Upper lobe of left lung (tissue), 6 donors: Measurements from ENCODE around the gene ADAM15. TPM values are rescaled to one million over a fixed set of nuclear protein-coding genes. Genes with fewer than 3 reads are reported as not detected.

Experiments
- ATAC-seq, 2 donors: fragments of 200-7000 bp; cut with Tn5 transposase; one replicate each; pipeline ENCODE4 v1.9.1; 2022; ENCODE audit warnings: mild to moderate bottlenecking in 2 of 2, moderate library complexity in 2 of 2; ENCODE audit not compliant: low FRiP score in 2 of 2
- DNase-seq, 2 donors: peaks; one replicate each; pipeline ENCODE4 v3.0.0-alpha.2; 2019 to 2020
- H3K27ac ChIP-seq, 4 donors: fragments of 200-600 bp; sonication (generic); one replicate each; pipeline ENCODE4 v1.5.1; 2016 to 2019
- H3K27me3 ChIP-seq, 4 donors: fragments of 200-600 bp; sonication (generic); one replicate each; pipeline ENCODE4 v1.5.1; 2017 to 2019
- H3K36me3 ChIP-seq, 4 donors: fragments of 200-600 bp; sonication (generic); one replicate each; pipeline ENCODE4 v1.5.1; 2016 to 2019
- H3K4me1 ChIP-seq, 4 donors: fragments of 200-600 bp; sonication (generic); one replicate each; pipeline ENCODE4 v1.5.1; 2018 to 2019
- H3K4me3 ChIP-seq, 4 donors: fragments of 200-600 bp; sonication (generic); one replicate each; pipeline ENCODE4 v1.5.1; 2017 to 2019; ENCODE audit warnings: mild to moderate bottlenecking in 2 of 4, moderate library complexity in 1 of 4
- H3K9me3 ChIP-seq, 4 donors: fragments of 200-600 bp; sonication (generic); one replicate each; pipeline ENCODE4 v1.5.1; 2018 to 2019
- EP300 ChIP-seq, 4 donors: sonication (generic); formaldehyde crosslinking; IDR thresholded peaks; one replicate each; pipeline ENCODE4 v1.5.1; 2017; ENCODE audit warnings: antibody characterized with exemption in 4 of 4, control low read depth in 2 of 4
- POLR2A ChIP-seq, 4 donors: fragments of 450-650 bp; IDR thresholded peaks; one replicate each; pipeline ENCODE4 v1.5.1; 2016 to 2017; ENCODE audit warnings: antibody characterized with exemption in 4 of 4, mild to moderate bottlenecking in 2 of 4
- POLR2AphosphoS5 ChIP-seq, 2 donors: sonication (generic); formaldehyde crosslinking; IDR thresholded peaks; one replicate each; pipeline ENCODE4 v1.5.1; 2017; ENCODE audit warnings: antibody characterized with exemption in 2 of 2
- WGBS, 2 donors: methylation state at CpG; one replicate each; pipeline ENCODE4 v1.1.5; 2017 to 2018; 5-methylcytosine and 5-hydroxymethylcytosine counted together
- total RNA-seq, 6 donors: library from RNA; depleted of rRNA in 4 of 6; stranded (reverse); fragments of >200 nt in 4 of 6; gene quantifications; one replicate each; pipeline versions ENCODE4 v1.1.0 to v1.2.1, GENCODE V29; 2016 to 2021
- TF ChIP-seq, protein P1 (sequence below), 6 experiments: fragments of 450-650 bp in 4 of 6; fragments of 200-600 bp in 2 of 6; sonication (generic) in 2 of 6; IDR thresholded peaks; one replicate each; pipeline ENCODE4 v1.5.1; 2016 to 2019; ENCODE audit warnings: antibody characterized with exemption in 6 of 6
- donor health status: DM: no; HTN: no; CAD: no; lungs with moderate emphysema.
- donor health status: DM: no; HTN: yes; CAD: no; lungs with severe emphysema.

The ADAM15 gene
- total RNA-seq, 6 donors from 2014 or later, result 52.1 to 246 (median 106) TPM

DNA sequence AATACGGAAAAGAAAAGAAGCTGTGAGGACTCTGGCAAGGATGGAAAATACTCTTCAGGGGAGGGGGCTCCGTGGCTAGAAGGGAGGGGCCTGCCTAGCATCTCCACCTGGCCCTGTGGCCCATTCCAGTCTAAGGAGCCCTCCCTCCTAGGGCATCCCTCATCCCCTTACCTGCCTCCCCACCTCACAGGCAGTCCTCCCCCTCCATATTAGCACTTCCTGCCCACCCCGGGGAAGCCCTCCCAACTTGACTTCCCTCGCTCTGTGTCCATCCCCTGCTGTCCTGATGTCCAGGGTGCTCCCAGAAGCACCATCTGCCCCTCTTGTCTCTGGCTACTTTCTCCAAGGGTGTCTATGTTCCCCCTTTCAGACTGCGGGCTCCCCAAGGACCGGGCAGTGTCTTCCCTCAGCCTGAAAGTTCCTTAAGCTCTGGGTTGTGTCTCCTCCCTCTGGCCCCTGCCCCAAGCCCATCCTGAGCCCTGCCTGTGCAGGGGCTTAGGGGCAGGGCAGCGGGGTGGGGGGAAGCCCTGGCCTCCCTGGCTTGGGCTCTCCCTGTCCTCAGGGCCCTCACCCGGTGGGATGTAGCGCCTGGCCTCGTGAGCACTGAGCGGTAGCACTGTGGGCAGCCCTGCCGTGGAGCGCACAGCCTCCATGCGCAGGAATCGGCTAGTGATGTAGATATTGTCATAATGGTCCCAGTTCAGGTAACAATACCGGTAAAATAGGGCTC is 21.4 kb upstream of the ADAM15 start:
- Histone ChIP-seq H3K27ac (no peak overlapping the region), H3K4me3 (no peak overlapping the region), H3K4me1 (no peaks in the 10 kb centered on the region), H3K27me3 (no peaks in the 10 kb centered on the region), H3K36me3 (no peaks in the 10 kb centered on the region), H3K9me3 (no peaks in the 10 kb centered on the region)
- TF ChIP-seq EP300 (IDR thresholded peaks at IDR 0.05) (no peak), POLR2A (IDR thresholded peaks at IDR 0.05) (no peak), POLR2AphosphoS5 (IDR thresholded peaks at IDR 0.05) (no peak)
- TF ChIP-seq, protein P1, sequence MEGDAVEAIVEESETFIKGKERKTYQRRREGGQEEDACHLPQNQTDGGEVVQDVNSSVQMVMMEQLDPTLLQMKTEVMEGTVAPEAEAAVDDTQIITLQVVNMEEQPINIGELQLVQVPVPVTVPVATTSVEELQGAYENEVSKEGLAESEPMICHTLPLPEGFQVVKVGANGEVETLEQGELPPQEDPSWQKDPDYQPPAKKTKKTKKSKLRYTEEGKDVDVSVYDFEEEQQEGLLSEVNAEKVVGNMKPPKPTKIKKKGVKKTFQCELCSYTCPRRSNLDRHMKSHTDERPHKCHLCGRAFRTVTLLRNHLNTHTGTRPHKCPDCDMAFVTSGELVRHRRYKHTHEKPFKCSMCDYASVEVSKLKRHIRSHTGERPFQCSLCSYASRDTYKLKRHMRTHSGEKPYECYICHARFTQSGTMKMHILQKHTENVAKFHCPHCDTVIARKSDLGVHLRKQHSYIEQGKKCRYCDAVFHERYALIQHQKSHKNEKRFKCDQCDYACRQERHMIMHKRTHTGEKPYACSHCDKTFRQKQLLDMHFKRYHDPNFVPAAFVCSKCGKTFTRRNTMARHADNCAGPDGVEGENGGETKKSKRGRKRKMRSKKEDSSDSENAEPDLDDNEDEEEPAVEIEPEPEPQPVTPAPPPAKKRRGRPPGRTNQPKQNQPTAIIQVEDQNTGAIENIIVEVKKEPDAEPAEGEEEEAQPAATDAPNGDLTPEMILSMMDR (IDR thresholded peaks at IDR 0.05), result no peak
- 87 to 89% methylated on average over 12 to 16 of the region's 16 CpGs for WGBS, 2 donors
- ATAC-seq (peak in 1 of 2 donors; percentile 27), DNase-seq (no peak)

DNA sequence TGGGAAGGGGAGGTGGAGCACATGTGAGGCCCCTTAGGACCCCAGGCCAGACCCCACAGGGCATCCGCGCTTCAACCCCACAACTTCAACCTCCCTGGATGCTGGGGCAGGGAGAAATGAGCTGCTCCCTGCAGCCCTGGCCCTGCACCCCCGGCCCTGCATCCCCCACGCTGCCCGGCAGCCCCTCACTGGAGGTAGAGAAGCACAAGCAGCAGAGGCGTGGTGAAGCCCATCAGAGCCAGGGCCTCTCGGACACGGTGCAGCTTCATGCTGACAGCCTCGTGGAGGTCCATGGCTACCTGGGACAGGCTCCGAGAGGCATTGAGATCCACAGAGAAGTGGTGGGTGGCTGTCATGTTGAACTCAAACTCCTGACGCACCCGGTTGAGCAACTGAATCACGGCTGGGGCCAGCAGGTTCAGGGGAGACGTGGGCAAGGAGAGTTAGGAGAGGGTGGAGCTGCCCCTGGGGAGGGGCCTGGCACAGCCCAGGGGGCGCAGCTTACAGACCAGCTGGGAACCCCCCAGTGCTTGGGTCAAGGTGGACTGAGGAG is 20.8 kb upstream of the ADAM15 start:
- no peak for DNase-seq
- H3K27ac ChIP-seq, result no peak overlapping the region
- no peak overlapping the region for H3K4me3 ChIP-seq
- H3K4me1 ChIP-seq, result no peaks in the 10 kb centered on the region
- ATAC-seq, result peak in 1 of 2 donors; percentile 7
- no peaks in the 10 kb centered on the region for H3K9me3 ChIP-seq
- 83 to 97% methylated on average over 5 to 15 of the region's 15 CpGs for WGBS, 2 donors
- no peaks in the 10 kb centered on the region for H3K36me3 ChIP-seq
- TF ChIP-seq POLR2AphosphoS5 (IDR thresholded peaks at IDR 0.05), result no peak
- no peak for TF ChIP-seq EP300 (IDR thresholded peaks at IDR 0.05)
- TF ChIP-seq POLR2A (IDR thresholded peaks at IDR 0.05), result no peak
- TF ChIP-seq, protein P1 (IDR thresholded peaks at IDR 0.05), result no peak
- no peaks in the 10 kb centered on the region for H3K27me3 ChIP-seq

DNA sequence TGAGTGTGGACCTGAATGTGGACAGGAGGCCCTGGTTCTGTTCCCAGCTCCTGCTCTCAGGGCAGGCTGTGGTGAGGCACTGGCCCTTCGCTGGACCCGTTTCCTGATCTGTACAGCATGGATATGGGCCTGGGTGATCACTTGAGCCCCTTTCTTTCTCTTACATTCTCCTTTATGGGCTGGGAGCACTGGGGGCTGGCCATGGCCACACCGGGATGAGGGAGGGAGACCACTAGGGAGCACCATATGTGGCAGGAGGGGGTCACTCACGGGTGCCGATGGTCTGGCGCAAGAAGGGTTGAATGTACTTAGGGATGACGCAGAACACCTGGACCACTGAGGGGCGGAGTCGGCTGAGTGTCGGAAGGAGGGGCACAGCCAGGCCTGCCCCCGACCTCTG is 20.2 kb upstream of the ADAM15 start:
- 83 to 86% methylated on average over 11 of the region's 11 CpGs for WGBS, 2 donors
- ATAC-seq (no peak), DNase-seq (no peak)
- H3K27ac ChIP-seq, result no peak overlapping the region
- H3K4me3 ChIP-seq, result no peak overlapping the region
- no peak for TF ChIP-seq POLR2AphosphoS5 (IDR thresholded peaks at IDR 0.05)
- TF ChIP-seq, protein P1 (IDR thresholded peaks at IDR 0.05), result no peak
- TF ChIP-seq POLR2A (IDR thresholded peaks at IDR 0.05), result no peak
- TF ChIP-seq EP300 (IDR thresholded peaks at IDR 0.05), result no peak
- no peaks in the 10 kb centered on the region for H3K36me3 ChIP-seq
- H3K27me3 ChIP-seq, result no peaks in the 10 kb centered on the region
- H3K4me1 ChIP-seq, result no peaks in the 10 kb centered on the region
- H3K9me3 ChIP-seq, result no peaks in the 10 kb centered on the region

DNA sequence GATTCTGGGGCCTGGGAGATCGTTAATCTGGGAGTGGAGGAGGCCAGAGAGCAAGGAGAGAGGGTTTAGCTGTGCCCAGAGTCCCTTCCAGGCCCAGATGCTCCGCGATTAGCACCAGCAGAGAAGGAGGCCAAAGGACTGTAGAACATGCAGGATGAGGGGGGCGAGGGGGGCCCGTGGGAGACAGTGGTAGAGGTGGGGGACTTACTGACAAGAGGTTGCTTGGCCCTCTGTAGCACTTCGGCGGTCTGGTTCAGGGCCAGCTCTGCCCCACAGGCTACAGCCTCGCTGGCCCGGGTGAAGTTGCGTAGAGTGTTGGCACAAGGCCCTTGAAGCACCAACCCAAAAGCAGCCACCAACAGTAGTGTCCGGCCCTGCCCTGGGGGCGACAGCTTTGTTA is 18.2 kb upstream of the ADAM15 start:
- WGBS, 2 donors, result 87 to 88% methylated on average over 11 of the region's 12 CpGs
- no peaks in the 10 kb centered on the region for H3K27me3 ChIP-seq
- no peak for DNase-seq
- H3K4me1 ChIP-seq, result no peaks in the 10 kb centered on the region
- no peaks in the 10 kb centered on the region for H3K9me3 ChIP-seq
- TF ChIP-seq, protein P1 (IDR thresholded peaks at IDR 0.05), result no peak
- TF ChIP-seq POLR2A (IDR thresholded peaks at IDR 0.05), result no peak
- TF ChIP-seq POLR2AphosphoS5 (IDR thresholded peaks at IDR 0.05), result no peak
- no peak for TF ChIP-seq EP300 (IDR thresholded peaks at IDR 0.05)
- no peak for ATAC-seq
- no peaks in the 10 kb centered on the region for H3K36me3 ChIP-seq
- no peak overlapping the region for H3K27ac ChIP-seq
- H3K4me3 ChIP-seq, result no peak overlapping the region
